Measurements from ENCODE around the gene SDCCAG8.

Gene SDCCAG8

GRCh38 chr1:243433737-243434370 is 178.0 kb downstream of the SDCCAG8 start:
- H3K9ac ChIP-seq (ENCODE audit: low read depth, low read length) = no peak overlapping the region
- no peaks in the 10 kb centered on the region for H3K27me3 ChIP-seq (ENCODE audit: control insufficient read depth, insufficient read depth, low read length)
- H3K4me3 ChIP-seq (ENCODE audit: low read length) = no peak overlapping the region
- no peaks in the 10 kb centered on the region for H3K4me1 ChIP-seq (ENCODE audit: control insufficient read depth, insufficient read depth, low read length)
- no peak overlapping the region for H3K4me2 ChIP-seq (ENCODE audit: low read length)
- H3K9me3 ChIP-seq (replicated peaks; ENCODE audit: low read length) = no peaks in the 10 kb centered on the region
- no peaks in the 10 kb centered on the region for H3K36me3 ChIP-seq (ENCODE audit: insufficient read depth, low read length)

GRCh38 chr1:243434594-243434993 is 178.8 kb downstream of the SDCCAG8 start:
- no peaks in the 10 kb centered on the region for H3K27me3 ChIP-seq (ENCODE audit: control insufficient read depth, insufficient read depth, low read length)
- H3K9me3 ChIP-seq (replicated peaks; ENCODE audit: low read length) = no peaks in the 10 kb centered on the region
- H3K36me3 ChIP-seq (ENCODE audit: insufficient read depth, low read length) = no peaks in the 10 kb centered on the region
- no peak overlapping the region for H3K4me2 ChIP-seq (ENCODE audit: low read length)
- no peak overlapping the region for H3K4me3 ChIP-seq (ENCODE audit: low read length)
- no peaks in the 10 kb centered on the region for H3K4me1 ChIP-seq (ENCODE audit: control insufficient read depth, insufficient read depth, low read length)
- no peak overlapping the region for H3K9ac ChIP-seq (ENCODE audit: low read depth, low read length)

DNA sequence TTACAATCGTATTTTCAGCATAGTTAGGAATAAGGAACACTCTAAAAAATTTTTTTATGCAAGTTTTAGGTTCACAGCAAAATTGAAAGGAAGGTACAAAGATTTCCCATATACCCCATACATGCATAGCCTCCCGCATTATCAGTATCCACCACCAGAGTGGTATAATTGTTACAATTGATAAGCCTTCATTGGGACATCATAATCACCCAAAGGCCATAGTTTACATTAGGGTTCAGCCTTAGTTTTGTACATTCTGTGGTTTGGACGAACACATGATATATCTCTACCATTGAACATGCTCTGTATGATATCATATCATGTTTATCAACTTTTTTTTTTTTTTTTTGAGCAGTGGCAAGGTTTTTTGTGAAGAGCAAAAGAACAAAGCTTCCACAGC is 180.0 kb downstream of the SDCCAG8 start:
- Histone ChIP-seq H3K4me1 (ENCODE audit: control insufficient read depth, insufficient read depth, low read length) (no peaks in the 10 kb centered on the region), H3K36me3 (ENCODE audit: insufficient read depth, low read length) (no peaks in the 10 kb centered on the region), H3K9ac (ENCODE audit: low read depth, low read length) (no peak overlapping the region), H3K4me3 (ENCODE audit: low read length) (no peak overlapping the region), H3K27me3 (ENCODE audit: control insufficient read depth, insufficient read depth, low read length) (no peaks in the 10 kb centered on the region), H3K4me2 (ENCODE audit: low read length) (no peak overlapping the region), H3K9me3 (replicated peaks; ENCODE audit: low read length) (no peaks in the 10 kb centered on the region)

- no peak overlapping the region for H3K4me3 ChIP-seq (ENCODE audit: low read length)
- no peak overlapping the region for H3K4me2 ChIP-seq (ENCODE audit: low read length)
- H3K9ac ChIP-seq (ENCODE audit: low read depth, low read length) = no peak overlapping the region
- H3K4me1 ChIP-seq (ENCODE audit: control insufficient read depth, insufficient read depth, low read length) = no peaks in the 10 kb centered on the region
- no peaks in the 10 kb centered on the region for H3K36me3 ChIP-seq (ENCODE audit: insufficient read depth, low read length)
- H3K9me3 ChIP-seq (replicated peaks; ENCODE audit: low read length) = no peaks in the 10 kb centered on the region
- no peaks in the 10 kb centered on the region for H3K27me3 ChIP-seq (ENCODE audit: control insufficient read depth, insufficient read depth, low read length)
These were observed 182.3 kb downstream of the SDCCAG8 start for GRCh38 chr1:243438146-243438545.

- Histone ChIP-seq H3K27me3 (ENCODE audit: control insufficient read depth, insufficient read depth, low read length) (no peaks in the 10 kb centered on the region), H3K36me3 (ENCODE audit: insufficient read depth, low read length) (no peaks in the 10 kb centered on the region), H3K9me3 (replicated peaks; ENCODE audit: low read length) (no peaks in the 10 kb centered on the region), H3K9ac (ENCODE audit: low read depth, low read length) (no peak overlapping the region), H3K4me2 (ENCODE audit: low read length) (no peak overlapping the region), H3K4me3 (ENCODE audit: low read length) (no peak overlapping the region), H3K4me1 (ENCODE audit: control insufficient read depth, insufficient read depth, low read length) (no peaks in the 10 kb centered on the region)
These were observed 183.0 kb downstream of the SDCCAG8 start for GRCh38 chr1:243438815-243439214.

DNA sequence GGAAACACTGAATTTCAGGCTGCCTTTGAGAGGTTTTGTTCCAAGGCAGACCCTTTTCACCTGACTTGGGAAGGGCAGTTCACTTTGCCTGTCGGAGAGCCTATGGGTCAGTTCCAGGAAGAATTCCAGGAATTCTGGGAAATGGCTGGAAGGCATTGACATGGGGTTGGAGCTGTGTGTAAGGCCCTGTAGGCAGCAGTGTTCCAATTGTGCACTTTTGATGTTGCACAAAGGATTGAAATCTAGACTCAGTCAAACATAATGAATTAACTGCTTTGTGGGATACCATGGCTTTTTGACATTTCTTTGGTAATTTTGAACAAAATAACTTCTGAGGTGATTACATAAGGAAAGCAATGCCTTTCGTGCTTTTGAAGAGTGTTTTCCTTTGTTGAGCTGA is 184.6 kb downstream of the SDCCAG8 start:
- H3K9me3 ChIP-seq (replicated peaks; ENCODE audit: low read length) = no peaks in the 10 kb centered on the region
- no peak overlapping the region for H3K9ac ChIP-seq (ENCODE audit: low read depth, low read length)
- H3K4me1 ChIP-seq (ENCODE audit: control insufficient read depth, insufficient read depth, low read length) = no peaks in the 10 kb centered on the region

DNA sequence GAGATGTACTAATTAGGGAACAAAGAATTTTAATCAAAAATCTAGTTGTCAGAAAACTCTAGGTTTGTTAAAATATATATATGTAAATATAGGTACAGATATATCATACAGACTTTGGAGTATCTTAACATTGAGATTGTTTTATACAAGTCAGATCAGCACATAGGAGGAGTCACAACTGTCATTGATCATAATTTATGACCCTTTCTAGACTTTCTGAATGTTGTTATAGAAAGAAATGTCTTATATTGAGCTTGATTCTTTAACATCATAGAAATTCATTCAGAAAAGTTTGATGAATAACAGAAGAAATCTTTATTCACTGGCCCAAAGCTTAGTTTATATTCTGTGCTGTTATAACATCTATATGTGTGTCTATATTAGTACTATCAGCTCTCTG is 185.8 kb downstream of the SDCCAG8 start:
- Histone ChIP-seq H3K4me1 (ENCODE audit: control insufficient read depth, insufficient read depth, low read length) (no peaks in the 10 kb centered on the region), H3K9me3 (replicated peaks; ENCODE audit: low read length) (no peaks in the 10 kb centered on the region), H3K27me3 (ENCODE audit: control insufficient read depth, insufficient read depth, low read length) (no peaks in the 10 kb centered on the region), H3K9ac (ENCODE audit: low read depth, low read length) (no peak overlapping the region), H3K36me3 (ENCODE audit: insufficient read depth, low read length) (peaks cover 3% of the 10 kb centered on the region), H3K4me2 (ENCODE audit: low read length) (no peak overlapping the region), H3K4me3 (ENCODE audit: low read length) (no peak overlapping the region)

More for the DNA sequence above, 184.6 kb downstream of the SDCCAG8 start:
- Histone ChIP-seq H3K4me3 (ENCODE audit: low read length) (no peak overlapping the region), H3K36me3 (ENCODE audit: insufficient read depth, low read length) (no peaks in the 10 kb centered on the region), H3K4me2 (ENCODE audit: low read length) (no peak overlapping the region), H3K27me3 (ENCODE audit: control insufficient read depth, insufficient read depth, low read length) (no peaks in the 10 kb centered on the region)

GRCh38 chr1:243443557-243443956 is 187.7 kb downstream of the SDCCAG8 start:
- Histone ChIP-seq H3K4me3 (ENCODE audit: low read length) (no peak overlapping the region), H3K4me2 (ENCODE audit: low read length) (no peak overlapping the region), H3K9ac (ENCODE audit: low read depth, low read length) (no peak overlapping the region), H3K4me1 (ENCODE audit: control insufficient read depth, insufficient read depth, low read length) (no peaks in the 10 kb centered on the region), H3K9me3 (replicated peaks; ENCODE audit: low read length) (no peaks in the 10 kb centered on the region), H3K36me3 (ENCODE audit: insufficient read depth, low read length) (peaks cover 3% of the 10 kb centered on the region), H3K27me3 (ENCODE audit: control insufficient read depth, insufficient read depth, low read length) (no peaks in the 10 kb centered on the region)

DNA sequence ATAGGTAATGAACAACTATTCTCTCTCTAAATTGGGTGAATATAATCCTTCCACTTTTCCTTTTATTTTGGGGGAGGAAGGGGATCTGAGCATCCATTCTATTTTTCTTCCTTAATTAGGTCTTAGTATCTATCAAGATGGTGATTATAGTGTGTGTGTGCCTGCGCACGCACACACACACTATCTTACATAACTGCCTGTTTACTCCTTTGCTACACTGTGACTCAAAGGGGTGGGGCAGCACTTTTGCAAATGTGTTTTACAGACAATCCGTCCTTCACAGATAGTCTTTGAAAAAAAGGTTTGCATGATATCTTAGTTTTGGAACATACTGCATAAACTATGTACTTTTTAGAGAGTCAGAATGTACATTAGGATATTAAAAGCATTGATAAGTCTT is 191.5 kb downstream of the SDCCAG8 start:
- Histone ChIP-seq H3K4me3 (ENCODE audit: low read length) (no peak overlapping the region), H3K4me2 (ENCODE audit: low read length) (no peak overlapping the region), H3K36me3 (ENCODE audit: insufficient read depth, low read length) (peaks cover 3% of the 10 kb centered on the region), H3K4me1 (ENCODE audit: control insufficient read depth, insufficient read depth, low read length) (no peaks in the 10 kb centered on the region), H3K9me3 (replicated peaks; ENCODE audit: low read length) (no peaks in the 10 kb centered on the region), H3K9ac (ENCODE audit: low read depth, low read length) (no peak overlapping the region), H3K27me3 (ENCODE audit: control insufficient read depth, insufficient read depth, low read length) (no peaks in the 10 kb centered on the region)

GRCh38 chr1:243447844-243448243 is 192.0 kb downstream of the SDCCAG8 start:
- no peak overlapping the region for H3K9ac ChIP-seq (ENCODE audit: low read depth, low read length)
- no peak overlapping the region for H3K4me3 ChIP-seq (ENCODE audit: low read length)
- H3K9me3 ChIP-seq (replicated peaks; ENCODE audit: low read length) = no peaks in the 10 kb centered on the region
- H3K36me3 ChIP-seq (ENCODE audit: insufficient read depth, low read length) = peaks cover 3% of the 10 kb centered on the region
- no peaks in the 10 kb centered on the region for H3K4me1 ChIP-seq (ENCODE audit: control insufficient read depth, insufficient read depth, low read length)
- H3K27me3 ChIP-seq (ENCODE audit: control insufficient read depth, insufficient read depth, low read length) = no peaks in the 10 kb centered on the region
- no peak overlapping the region for H3K4me2 ChIP-seq (ENCODE audit: low read length)

GRCh38 chr1:243449373-243449772 is 193.5 kb downstream of the SDCCAG8 start:
- no peaks in the 10 kb centered on the region for H3K9me3 ChIP-seq (replicated peaks; ENCODE audit: low read length)

DNA sequence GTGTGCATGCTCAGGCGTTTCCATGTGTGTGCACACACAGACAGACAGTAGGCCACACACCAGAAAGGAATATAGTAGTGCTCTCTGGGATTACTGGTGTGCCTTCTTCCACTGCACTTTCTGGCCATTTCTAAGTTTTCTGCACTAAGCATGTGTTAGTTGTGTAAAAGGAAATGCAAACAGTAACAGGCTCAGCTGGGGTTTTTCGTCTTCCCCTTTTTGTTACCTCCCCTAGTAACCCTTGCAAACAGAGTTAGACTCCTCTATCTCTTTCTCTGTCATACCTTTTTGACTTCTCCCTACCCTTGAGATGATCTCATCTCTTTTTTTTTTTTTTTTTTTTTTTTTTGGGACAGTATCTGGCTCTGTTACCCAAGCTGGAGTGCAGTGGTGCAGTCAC is 196.3 kb downstream of the SDCCAG8 start:
- no peak overlapping the region for H3K9ac ChIP-seq (ENCODE audit: low read depth, low read length)
- no peak overlapping the region for H3K4me3 ChIP-seq (ENCODE audit: low read length)
- no peak overlapping the region for H3K4me2 ChIP-seq (ENCODE audit: low read length)
- H3K36me3 ChIP-seq (ENCODE audit: insufficient read depth, low read length) = no peaks in the 10 kb centered on the region
- H3K27me3 ChIP-seq (ENCODE audit: control insufficient read depth, insufficient read depth, low read length) = no peaks in the 10 kb centered on the region
- H3K9me3 ChIP-seq (replicated peaks; ENCODE audit: low read length) = no peaks in the 10 kb centered on the region
- no peaks in the 10 kb centered on the region for H3K4me1 ChIP-seq (ENCODE audit: control insufficient read depth, insufficient read depth, low read length)

More at GRCh38 chr1:243449373-243449772, 193.5 kb downstream of the SDCCAG8 start:
- Histone ChIP-seq H3K4me2 (ENCODE audit: low read length) (no peak overlapping the region), H3K4me3 (ENCODE audit: low read length) (no peak overlapping the region), H3K36me3 (ENCODE audit: insufficient read depth, low read length) (peaks cover 3% of the 10 kb centered on the region), H3K4me1 (ENCODE audit: control insufficient read depth, insufficient read depth, low read length) (no peaks in the 10 kb centered on the region), H3K27me3 (ENCODE audit: control insufficient read depth, insufficient read depth, low read length) (no peaks in the 10 kb centered on the region), H3K9ac (ENCODE audit: low read depth, low read length) (no peak overlapping the region)

All from skeletal muscle satellite cell (primary cell).